ENCODE results near the gene CCND3.

- TF ChIP-seq CTCF (IDR thresholded peaks at IDR 0.05): no peak
- TF ChIP-seq POLR2A (IDR thresholded peaks at IDR 0.05): no peak
These were observed 20.0 kb downstream of the CCND3 start for GRCh38 chr6:41921712-41921998.
